PC-9 (cell line): Measurements from ENCODE around the gene RGS7. TPM values are rescaled to one million over a fixed set of nuclear protein-coding genes. Genes with fewer than 3 reads are reported as not detected.

Experiments
- BruUV-seq: library from RNA; stranded (reverse); fragments of 400-500 nt; replicated peaks from 2 replicates; lab custom pipeline; 2021; lab: Mats Ljungman, UMichigan
- CTCF ChIA-PET: fragments of 300-600 bp; sonication (Branson Sonifier 250); formaldehyde crosslinking; loops from one replicate; lab custom pipeline; 2022; ENCODE audit warnings: antibody characterized with exemption; lab: Charles Lee
- POLR2A ChIA-PET: fragments of 300-600 bp; sonication (Branson Sonifier 250); formaldehyde crosslinking; loops from one replicate; lab custom pipeline; 2022; ENCODE audit warnings: antibody characterized with exemption; ENCODE audit not compliant: unreplicated experiment; lab: Charles Lee
- DNase-seq, 2 experiments: peaks; one replicate each; pipeline versions ENCODE4 v3.0.0 to v3.0.0-alpha.2; 2015 to 2022; ENCODE audit warnings: mixed read lengths in 1 of 2
- H2AFZ ChIP-seq: fragments of 200-600 bp; sonication (generic); 2 replicates; pipeline ENCODE4 v1.8.1; 2017; ENCODE audit warnings: antibody characterized with exemption
- H3F3A ChIP-seq: fragments of 200-600 bp; sonication (generic); 2 replicates; pipeline ENCODE4 v1.8.1; 2017; ENCODE audit warnings: antibody characterized with exemption, mild to moderate bottlenecking, low read depth; ENCODE audit not compliant: insufficient read depth
- H3K27ac ChIP-seq: fragments of 200-600 bp; sonication (generic); 2 replicates; pipeline ENCODE4 v1.6.1; 2016; ENCODE audit warnings: mixed run types
- H3K27me3 ChIP-seq: fragments of 200-600 bp; sonication (generic); 2 replicates; pipeline ENCODE4 v1.6.1; 2016; ENCODE audit warnings: low read depth, mixed run types; ENCODE audit not compliant: insufficient read depth
- H3K36me3 ChIP-seq: fragments of 200-600 bp; sonication (generic); 2 replicates; pipeline ENCODE4 v1.6.1; 2016; ENCODE audit warnings: low read depth, mixed run types
- H3K4me1 ChIP-seq: fragments of 200-600 bp; sonication (generic); replicated peaks from 2 replicates; pipeline ENCODE4 v1.6.1; 2016; ENCODE audit warnings: mixed run types; ENCODE audit not compliant: insufficient read depth
- H3K4me2 ChIP-seq: fragments of 200-600 bp; sonication (generic); 2 replicates; pipeline ENCODE4 v1.6.1; 2017; ENCODE audit warnings: mixed run types
- H3K4me3 ChIP-seq: fragments of 200-600 bp; sonication (generic); 2 replicates; pipeline ENCODE4 v1.6.1; 2016; ENCODE audit warnings: mixed run types
- H3K79me2 ChIP-seq: fragments of 200-600 bp; sonication (generic); 2 replicates; pipeline ENCODE4 v1.6.1; 2017; ENCODE audit warnings: low read depth, mixed run types
- H3K9me2 ChIP-seq: fragments of 200-600 bp; sonication (generic); 2 replicates; pipeline ENCODE4 v1.8.1; 2017; ENCODE audit warnings: mild to moderate bottlenecking; ENCODE audit not compliant: insufficient read depth
- H3K9me3 ChIP-seq: fragments of 200-600 bp; sonication (generic); 2 replicates; pipeline ENCODE4 v1.8.1; 2016; ENCODE audit warnings: low read depth; ENCODE audit not compliant: insufficient read depth
- H4K20me1 ChIP-seq: fragments of 200-600 bp; sonication (generic); 2 replicates; pipeline ENCODE4 v1.8.1; 2017; ENCODE audit not compliant: insufficient read depth
- EZH2 ChIP-seq: fragments of 200-600 bp; sonication (generic); IDR thresholded peaks from 2 replicates; pipeline ENCODE4 v1.8.0; 2017; ENCODE audit warnings: antibody characterized with exemption, low read depth
- intact Hi-C: fragments of 100-400 bp; cut with micrococcal nuclease; formaldehyde crosslinking; loops from one replicate; pipeline ENCODE4 v1.10.0; 2022; ENCODE audit not compliant: unreplicated experiment
- total RNA-seq: library from RNA; stranded (reverse); gene quantifications from 2 replicates; pipeline ENCODE4 v1.2.3, GENCODE V29; 2021
- TF ChIP-seq, protein P1 (sequence below): fragments of 200-600 bp; sonication (generic); conservative IDR thresholded peaks from 2 replicates; pipeline ENCODE4 v1.6.1; 2017; ENCODE audit warnings: mixed run types, antibody characterized with exemption, mild to moderate bottlenecking, moderate library complexity

RGS7 gene
- total RNA-seq, 1 experiment from 2014 or later = 5.8 TPM

DNA sequence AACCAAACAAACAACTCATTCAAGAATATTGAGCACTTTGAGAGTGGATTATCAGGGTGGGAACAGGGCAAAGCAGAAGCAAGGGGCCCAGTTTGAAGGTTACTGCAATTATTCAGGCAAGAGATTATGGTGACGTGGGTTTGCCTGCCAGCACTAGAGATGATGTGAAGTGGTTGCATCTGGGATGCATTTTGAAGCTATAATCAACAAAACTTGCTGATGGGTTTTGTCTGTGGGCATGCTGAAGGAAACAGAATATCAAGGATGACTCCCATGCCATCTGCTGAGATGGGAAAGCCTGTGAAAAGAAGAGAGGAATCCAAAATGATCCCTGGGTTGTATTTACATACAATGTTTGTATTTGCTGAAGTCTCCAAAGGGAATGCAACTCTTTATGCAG, 520.7 kb downstream of the RGS7 start:
- Histone ChIP-seq H3K4me3 (no peak overlapping the region), H3K27ac (no peak overlapping the region), H4K20me1 (no peaks in the 10 kb centered on the region), H3K4me2 (no peak overlapping the region), H3K36me3 (no peaks in the 10 kb centered on the region), H3K79me2 (no peaks in the 10 kb centered on the region), H2AFZ (no peak overlapping the region), H3K27me3 (peaks cover 32% of the 10 kb centered on the region), H3F3A (no peaks in the 10 kb centered on the region), H3K9me2 (0 out of 2 replicates have a peak, but pooled peaks cover 4% of the 10 kb centered on the region), H3K9me3 (no peaks in the 10 kb centered on the region), H3K4me1 (no peaks in the 10 kb centered on the region)
- no TSS peak for BruUV-seq
- DNase-seq = no peak
- TF ChIP-seq EZH2 = no peak
- TF ChIP-seq, protein P1, sequence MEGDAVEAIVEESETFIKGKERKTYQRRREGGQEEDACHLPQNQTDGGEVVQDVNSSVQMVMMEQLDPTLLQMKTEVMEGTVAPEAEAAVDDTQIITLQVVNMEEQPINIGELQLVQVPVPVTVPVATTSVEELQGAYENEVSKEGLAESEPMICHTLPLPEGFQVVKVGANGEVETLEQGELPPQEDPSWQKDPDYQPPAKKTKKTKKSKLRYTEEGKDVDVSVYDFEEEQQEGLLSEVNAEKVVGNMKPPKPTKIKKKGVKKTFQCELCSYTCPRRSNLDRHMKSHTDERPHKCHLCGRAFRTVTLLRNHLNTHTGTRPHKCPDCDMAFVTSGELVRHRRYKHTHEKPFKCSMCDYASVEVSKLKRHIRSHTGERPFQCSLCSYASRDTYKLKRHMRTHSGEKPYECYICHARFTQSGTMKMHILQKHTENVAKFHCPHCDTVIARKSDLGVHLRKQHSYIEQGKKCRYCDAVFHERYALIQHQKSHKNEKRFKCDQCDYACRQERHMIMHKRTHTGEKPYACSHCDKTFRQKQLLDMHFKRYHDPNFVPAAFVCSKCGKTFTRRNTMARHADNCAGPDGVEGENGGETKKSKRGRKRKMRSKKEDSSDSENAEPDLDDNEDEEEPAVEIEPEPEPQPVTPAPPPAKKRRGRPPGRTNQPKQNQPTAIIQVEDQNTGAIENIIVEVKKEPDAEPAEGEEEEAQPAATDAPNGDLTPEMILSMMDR = no peak
- CTCF ChIA-PET = no interaction called here
- POLR2A ChIA-PET = no interaction called here
- intact Hi-C loops = no loop called here

DNA sequence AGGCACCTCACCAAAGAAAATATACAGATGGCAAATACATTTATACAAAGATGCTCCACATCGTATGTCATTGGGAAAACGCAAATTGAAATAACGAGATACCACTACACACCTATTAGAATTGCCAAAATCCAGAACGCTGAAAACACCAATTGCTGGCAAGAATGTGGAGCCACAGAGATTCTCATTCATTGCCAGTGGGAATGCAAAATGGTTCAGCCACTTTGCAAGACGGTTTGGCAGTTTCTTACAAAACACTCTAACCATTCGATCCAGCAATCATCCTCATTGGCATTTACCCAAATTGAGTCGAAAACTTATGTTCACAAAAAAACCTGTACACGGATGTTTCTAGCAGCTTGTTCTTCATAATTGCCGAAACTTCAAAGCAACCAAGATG, 521.7 kb downstream of the RGS7 start:
- H3K9me2 ChIP-seq = 0 out of 2 replicates have a peak, but pooled peaks cover 4% of the 10 kb centered on the region
- H3K4me3 ChIP-seq = no peak overlapping the region
- H3K9me3 ChIP-seq = no peaks in the 10 kb centered on the region
- peaks cover 28% of the 10 kb centered on the region for H3K27me3 ChIP-seq
- H3K36me3 ChIP-seq = no peaks in the 10 kb centered on the region
- no peak for DNase-seq
- POLR2A ChIA-PET = no interaction called here
- BruUV-seq = no TSS peak
- intact Hi-C loops = no loop called here
- no peaks in the 10 kb centered on the region for H3K4me1 ChIP-seq
- no peak overlapping the region for H3K4me2 ChIP-seq
- H3F3A ChIP-seq = no peaks in the 10 kb centered on the region
- H3K79me2 ChIP-seq = no peaks in the 10 kb centered on the region
- TF ChIP-seq, protein P1 = no peak
- no peak for TF ChIP-seq EZH2
- no peak overlapping the region for H3K27ac ChIP-seq
- H2AFZ ChIP-seq = no peak overlapping the region
- CTCF ChIA-PET = no interaction called here
- H4K20me1 ChIP-seq = no peaks in the 10 kb centered on the region

DNA sequence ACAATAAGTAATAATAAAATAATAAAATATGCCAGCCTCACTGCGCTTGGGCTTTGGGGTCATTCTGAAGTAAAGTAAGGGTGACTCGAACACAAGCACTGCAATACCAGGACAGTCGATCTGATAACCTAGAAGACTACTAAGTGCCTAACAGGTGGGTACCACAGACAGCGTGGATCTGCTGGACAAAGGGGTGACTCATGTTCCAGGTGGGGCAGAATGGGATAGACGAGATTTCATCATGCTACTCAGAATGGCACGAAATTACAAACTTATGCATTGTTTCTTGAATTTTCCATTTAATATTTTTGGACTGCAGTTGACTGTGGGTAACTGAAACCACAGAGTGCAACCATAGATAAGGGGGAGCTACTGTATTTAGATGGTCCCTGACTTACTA, 523.9 kb downstream of the RGS7 start:
- Histone ChIP-seq H3K27ac (no peak overlapping the region), H3K9me2 (0 out of 2 replicates have a peak, but pooled peaks cover 4% of the 10 kb centered on the region), H3K27me3 (peaks cover 21% of the 10 kb centered on the region; the same call in 1 of the 2 replicates), H3K4me2 (no peak overlapping the region), H3K9me3 (no peaks in the 10 kb centered on the region), H3K4me1 (no peaks in the 10 kb centered on the region), H3K36me3 (no peaks in the 10 kb centered on the region), H3K4me3 (no peak overlapping the region), H4K20me1 (no peaks in the 10 kb centered on the region), H3K79me2 (no peaks in the 10 kb centered on the region), H2AFZ (no peak overlapping the region), H3F3A (no peaks in the 10 kb centered on the region)
- ChIA-PET POLR2A (interaction anchor here (0.9 kb wide), 1 partner anchor 29 kb away, joined by 4 read pairs; no protein-coding TSS in a partner anchor), CTCF (no interaction called here)
- peak in 1 of 2 experiments; percentile 24 for DNase-seq
- intact Hi-C loops = loop anchor here (5.0 kb wide), 1 partner anchor 36 kb away; no protein-coding TSS in a partner anchor
- no TSS peak for BruUV-seq
- no peak for TF ChIP-seq EZH2
- TF ChIP-seq, protein P1 = no peak
